ENCODE results near the gene ADAMTS2.

The ADAMTS2 gene

GRCh38 chr5:179148703-179149170 is 196.5 kb downstream of the ADAMTS2 start:
- Histone ChIP-seq H3K27ac (ENCODE audit: low read depth, low read length, poor library complexity, severe bottlenecking) (no peak overlapping the region), H3K9me2 (ENCODE audit: low read depth, low read length) (no peaks in the 10 kb centered on the region), H3K79me2 (ENCODE audit: insufficient read depth, low read length) (no peaks in the 10 kb centered on the region), H3K36me3 (ENCODE audit: insufficient read depth, low read length) (no peaks in the 10 kb centered on the region), H3K9me3 (ENCODE audit: low read length) (no peaks in the 10 kb centered on the region), H3F3A (ENCODE audit: insufficient read depth, low read length) (no peaks in the 10 kb centered on the region), H3K4me3 (ENCODE audit: low read depth, low read length, poor library complexity, severe bottlenecking) (no peak overlapping the region), H4K20me1 (ENCODE audit: insufficient read depth, low read length) (no peaks in the 10 kb centered on the region), H2AFZ (ENCODE audit: low read length) (no peak overlapping the region), H3K9ac (ENCODE audit: low read length) (no peak overlapping the region), H3K4me2 (ENCODE audit: low read length) (no peak overlapping the region), H3K4me1 (ENCODE audit: insufficient read depth, low read length, severe bottlenecking) (no peaks in the 10 kb centered on the region), H3K27me3 (ENCODE audit: insufficient read depth, low read length) (no peaks in the 10 kb centered on the region; the same call in 1 of the 2 replicates)
- TF ChIP-seq EZH2 (IDR thresholded peaks at IDR 0.05; ENCODE audit: borderline replicate concordance, low read length): no peak
- TF ChIP-seq CTCF (IDR thresholded peaks at IDR 0.05; ENCODE audit: low read length): no peak

DNA sequence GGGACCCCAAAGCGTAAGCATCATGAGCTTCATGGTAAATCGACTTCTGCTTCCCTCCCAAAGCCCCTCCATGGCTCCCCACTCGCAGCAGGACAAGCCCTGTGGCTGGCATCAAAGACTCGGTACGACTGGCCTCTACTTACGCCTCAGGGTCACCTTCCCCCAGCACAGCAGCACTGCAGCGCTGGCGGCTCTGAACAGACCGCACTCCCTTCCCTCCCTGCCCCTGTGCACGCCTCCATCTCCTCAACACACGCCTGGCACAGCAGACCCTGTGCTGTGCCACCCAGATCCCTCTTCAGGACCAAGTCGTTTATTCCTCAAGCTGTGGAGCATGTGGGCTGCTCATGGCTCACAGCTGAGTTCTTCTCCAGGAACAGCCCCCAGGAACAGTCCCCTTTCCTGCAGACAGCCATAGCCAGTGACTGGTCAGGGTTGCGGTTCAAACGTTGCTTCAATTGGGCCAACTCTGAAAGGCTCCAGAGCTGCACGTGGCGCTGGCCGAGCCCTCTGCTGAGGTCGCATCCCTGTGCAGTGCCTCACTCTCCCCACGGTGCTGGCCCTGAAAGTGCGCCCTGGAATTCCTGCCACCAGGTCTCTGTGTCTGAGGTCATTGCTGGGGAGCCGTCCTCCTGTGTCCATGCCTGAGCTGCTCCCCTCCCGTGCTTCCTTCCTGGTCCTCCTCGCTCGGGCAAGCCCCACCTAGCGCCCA is 197.1 kb downstream of the ADAMTS2 start:
- no peak overlapping the region for H3K4me3 ChIP-seq (ENCODE audit: low read depth, low read length, poor library complexity, severe bottlenecking)
- no peak overlapping the region for H2AFZ ChIP-seq (ENCODE audit: low read length)
- no peaks in the 10 kb centered on the region for H3K36me3 ChIP-seq (ENCODE audit: insufficient read depth, low read length)
- no peak overlapping the region for H3K9ac ChIP-seq (ENCODE audit: low read length)
- H3K9me2 ChIP-seq (ENCODE audit: low read depth, low read length): no peaks in the 10 kb centered on the region
- no peaks in the 10 kb centered on the region for H3K4me1 ChIP-seq (ENCODE audit: insufficient read depth, low read length, severe bottlenecking)
- no peak overlapping the region for H3K4me2 ChIP-seq (ENCODE audit: low read length)
- no peaks in the 10 kb centered on the region for H3K9me3 ChIP-seq (ENCODE audit: low read length)
- no peaks in the 10 kb centered on the region; the same call in 1 of the 2 replicates for H3K27me3 ChIP-seq (ENCODE audit: insufficient read depth, low read length)
- no peak overlapping the region for H3K27ac ChIP-seq (ENCODE audit: low read depth, low read length, poor library complexity, severe bottlenecking)
- no peak for TF ChIP-seq CTCF (IDR thresholded peaks at IDR 0.05; ENCODE audit: low read length)
- H4K20me1 ChIP-seq (ENCODE audit: insufficient read depth, low read length): no peaks in the 10 kb centered on the region
- H3F3A ChIP-seq (ENCODE audit: insufficient read depth, low read length): no peaks in the 10 kb centered on the region
- no peaks in the 10 kb centered on the region for H3K79me2 ChIP-seq (ENCODE audit: insufficient read depth, low read length)

DNA sequence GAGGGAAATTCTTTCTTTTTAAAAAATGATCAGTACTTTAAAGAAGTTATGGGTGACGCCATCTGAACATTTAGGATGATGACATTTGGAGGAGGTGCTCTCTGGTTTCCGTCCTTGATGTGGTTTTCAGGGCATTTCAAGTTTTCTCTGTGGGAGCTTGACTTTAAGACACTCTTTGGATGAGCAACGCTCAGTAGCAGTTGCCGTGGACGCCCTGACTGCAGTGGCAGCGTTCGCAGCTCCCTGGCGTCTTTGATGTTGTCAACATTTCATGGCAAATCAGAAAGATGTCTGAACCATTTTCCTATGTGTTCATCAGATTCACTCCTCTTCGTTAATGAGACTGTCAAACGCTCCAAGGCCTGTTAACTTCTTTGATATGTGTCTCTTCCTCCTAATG is 199.0 kb downstream of the ADAMTS2 start:
- TF ChIP-seq CTCF (IDR thresholded peaks at IDR 0.05; ENCODE audit: low read length) (no peak), EZH2 (IDR thresholded peaks at IDR 0.05; ENCODE audit: borderline replicate concordance, low read length) (no peak)
- no peak overlapping the region for H2AFZ ChIP-seq (ENCODE audit: low read length)
- no peaks in the 10 kb centered on the region for H3K4me1 ChIP-seq (ENCODE audit: insufficient read depth, low read length, severe bottlenecking)
- H3F3A ChIP-seq (ENCODE audit: insufficient read depth, low read length): no peaks in the 10 kb centered on the region
- no peak overlapping the region for H3K9ac ChIP-seq (ENCODE audit: low read length)
- H3K9me3 ChIP-seq (ENCODE audit: low read length): no peaks in the 10 kb centered on the region
- no peaks in the 10 kb centered on the region for H3K36me3 ChIP-seq (ENCODE audit: insufficient read depth, low read length)
- H3K79me2 ChIP-seq (ENCODE audit: insufficient read depth, low read length): no peaks in the 10 kb centered on the region
- no peaks in the 10 kb centered on the region; the same call in 1 of the 2 replicates for H3K27me3 ChIP-seq (ENCODE audit: insufficient read depth, low read length)
- H3K9me2 ChIP-seq (ENCODE audit: low read depth, low read length): no peaks in the 10 kb centered on the region
- no peaks in the 10 kb centered on the region for H4K20me1 ChIP-seq (ENCODE audit: insufficient read depth, low read length)
- no peak overlapping the region for H3K27ac ChIP-seq (ENCODE audit: low read depth, low read length, poor library complexity, severe bottlenecking)
- H3K4me2 ChIP-seq (ENCODE audit: low read length): no peak overlapping the region
- no peak overlapping the region for H3K4me3 ChIP-seq (ENCODE audit: low read depth, low read length, poor library complexity, severe bottlenecking)

Measured in OCI-LY1 (cell line).